HG03521 (cell line): Measurements from ENCODE around the gene FAF1.
"Not testable (repeated sequence)": the region's sequence is repeated elsewhere in the genome, so short reads cannot be mapped to it uniquely, and the experiment has no call there.

Experiments
- ATAC-seq: cut with Tn5 transposase; IDR thresholded peaks from one replicate; pipeline ENCODE4 v1.9.1; 2021; ENCODE audit warnings: mild to moderate bottlenecking, moderate library complexity; ENCODE audit not compliant: unreplicated experiment

Gene FAF1

DNA sequence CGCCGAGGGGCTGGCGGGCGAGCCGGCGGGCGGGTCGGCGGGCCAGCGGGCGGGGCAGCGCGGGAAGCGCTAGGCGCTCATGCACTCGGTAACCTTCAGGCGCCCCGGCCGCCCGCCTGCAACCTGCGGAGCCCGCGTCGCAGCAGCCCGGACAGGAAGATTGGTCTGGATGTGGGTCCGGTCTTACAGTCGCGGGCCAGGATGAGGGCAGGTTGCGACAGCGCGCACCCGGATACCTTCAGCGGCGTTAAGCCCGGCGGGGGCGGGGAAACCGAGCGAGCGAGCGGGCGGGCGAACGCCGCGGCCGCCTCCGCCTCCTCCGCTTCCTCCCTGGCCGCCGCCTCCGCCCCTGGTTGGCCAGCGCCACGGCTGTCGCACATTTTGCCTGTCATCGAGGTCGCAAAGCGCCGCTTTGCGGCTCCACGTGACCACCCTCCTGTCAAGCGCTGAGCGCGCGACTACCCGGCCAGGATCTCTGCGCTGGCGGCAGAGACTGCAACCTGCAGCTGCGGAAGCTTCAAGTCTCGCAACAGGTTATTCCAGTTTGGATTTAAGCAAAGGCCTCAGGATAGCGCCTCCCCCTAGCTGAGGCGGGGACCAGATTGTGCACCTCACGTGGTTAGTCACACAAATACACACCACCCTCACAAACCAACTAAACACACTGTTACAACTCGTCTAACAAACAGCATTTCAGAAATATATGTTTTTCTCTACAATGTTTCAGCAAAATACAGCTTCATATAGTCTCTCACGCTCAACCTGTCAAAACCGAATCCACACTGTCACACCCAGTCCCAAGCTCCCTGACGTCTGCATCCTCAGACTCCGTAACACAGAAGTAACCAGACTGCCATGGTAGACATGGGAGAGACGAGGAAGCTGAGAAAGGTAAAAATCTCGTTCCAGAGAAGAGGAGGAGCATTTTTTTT lies at the start of gene FAF1:
FAF1 (minus strand) TSS at position 355 of the 932 bp plus-strand sequence. CDS start 456 bp downstream, outside the sequence.
- peak; percentile 86 for ATAC-seq

DNA sequence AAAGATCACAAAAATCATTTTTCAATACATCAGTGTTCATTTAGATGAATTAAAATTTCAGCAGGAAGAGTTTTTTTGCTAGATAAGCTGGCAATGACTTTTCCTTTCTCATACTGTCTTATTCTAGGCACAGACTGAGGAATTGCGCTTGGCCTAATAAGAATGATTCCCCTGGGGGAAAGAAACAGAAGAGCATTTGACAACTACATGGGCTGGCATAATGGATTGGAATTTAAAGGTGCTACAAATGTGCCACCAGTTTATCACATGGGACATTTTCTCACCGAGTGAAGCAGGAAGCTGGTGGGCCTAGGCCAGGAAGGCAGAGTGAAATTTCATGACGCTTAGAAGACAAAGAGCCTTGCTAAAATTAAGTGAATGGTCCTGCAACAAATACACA lies 49.3 kb upstream of the FAF1 start:
- no peak for ATAC-seq

- not testable (repeated sequence) for ATAC-seq
Measured at GRCh38 chr1:51005549-51005948, 45.5 kb upstream of the FAF1 start.

- ATAC-seq = no peak
Measured at GRCh38 chr1:51002516-51002915, 42.4 kb upstream of the FAF1 start.

GRCh38 chr1:51000651-51001050 lies 40.6 kb upstream of the FAF1 start:
- no peak for ATAC-seq

DNA sequence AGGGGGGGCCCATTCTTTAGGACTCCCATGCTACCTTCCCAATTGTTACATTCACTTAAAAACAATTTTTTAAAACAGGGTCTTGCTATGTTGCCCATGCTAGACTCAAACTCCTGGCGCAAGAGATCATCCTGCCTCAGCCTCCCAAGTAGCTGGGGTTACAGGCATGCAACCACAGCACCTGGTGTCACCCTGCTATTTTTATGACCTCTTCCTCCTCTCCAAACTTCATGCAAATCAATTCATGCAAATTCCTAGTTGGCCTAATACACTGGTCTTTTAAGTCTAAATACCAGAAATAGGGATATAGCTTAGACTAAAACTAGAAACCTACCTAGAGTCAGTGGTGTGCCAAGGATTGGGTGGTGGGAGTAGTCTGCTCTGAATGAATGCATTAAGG lies 40.1 kb upstream of the FAF1 start:
- peak; percentile 37 for ATAC-seq

DNA sequence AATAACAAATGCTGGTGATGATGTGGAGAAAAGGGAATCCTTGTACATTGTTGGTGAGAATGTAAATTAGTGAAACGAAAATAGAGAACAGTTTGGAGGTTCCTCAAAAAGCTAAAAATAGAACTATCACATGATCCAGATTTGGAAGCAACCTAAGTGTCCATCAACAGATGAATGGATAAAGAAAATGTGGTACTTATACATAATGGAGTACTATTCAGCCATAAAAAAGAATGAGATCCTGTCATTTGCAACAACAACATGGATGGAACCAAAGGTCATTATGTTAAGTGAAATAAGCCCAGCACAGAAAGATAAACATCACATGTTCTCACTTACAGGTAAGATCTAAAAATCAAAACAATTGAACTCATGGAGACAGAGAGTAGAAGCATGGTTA lies 39.3 kb upstream of the FAF1 start:
- not testable (repeated sequence) for ATAC-seq

- ATAC-seq = no peak
Measured at GRCh38 chr1:50996083-50996482, 36.0 kb upstream of the FAF1 start.

GRCh38 chr1:50995651-50996050 lies 35.6 kb upstream of the FAF1 start:
- no peak for ATAC-seq

GRCh38 chr1:50994997-50995396 lies 34.9 kb upstream of the FAF1 start:
- no peak for ATAC-seq

- ATAC-seq = no peak
Measured at GRCh38 chr1:50993645-50994044, 33.6 kb upstream of the FAF1 start.

GRCh38 chr1:50992532-50993318 lies 32.7 kb upstream of the FAF1 start:
- no peak for ATAC-seq

DNA sequence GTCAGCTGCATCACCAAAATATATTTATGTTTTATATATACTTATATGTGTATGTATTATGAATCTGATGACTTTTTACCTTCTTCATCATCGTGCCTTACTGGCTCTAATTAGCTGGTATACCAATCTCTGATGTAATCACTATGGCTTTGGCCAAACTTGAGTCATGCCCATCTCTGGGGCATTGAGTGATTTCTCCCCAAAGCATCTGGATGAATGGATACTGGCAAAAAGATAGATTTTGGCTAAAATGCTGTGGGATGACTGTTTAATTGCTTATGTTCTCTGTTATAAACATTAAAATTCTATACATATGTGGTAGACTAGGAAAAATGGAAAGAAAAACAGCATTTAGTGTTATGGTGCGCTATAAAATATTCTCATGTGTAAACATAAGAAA lies 29.6 kb upstream of the FAF1 start:
- no peak for ATAC-seq

GRCh38 chr1:50986653-50987052 lies 26.6 kb upstream of the FAF1 start:
- no peak for ATAC-seq

DNA sequence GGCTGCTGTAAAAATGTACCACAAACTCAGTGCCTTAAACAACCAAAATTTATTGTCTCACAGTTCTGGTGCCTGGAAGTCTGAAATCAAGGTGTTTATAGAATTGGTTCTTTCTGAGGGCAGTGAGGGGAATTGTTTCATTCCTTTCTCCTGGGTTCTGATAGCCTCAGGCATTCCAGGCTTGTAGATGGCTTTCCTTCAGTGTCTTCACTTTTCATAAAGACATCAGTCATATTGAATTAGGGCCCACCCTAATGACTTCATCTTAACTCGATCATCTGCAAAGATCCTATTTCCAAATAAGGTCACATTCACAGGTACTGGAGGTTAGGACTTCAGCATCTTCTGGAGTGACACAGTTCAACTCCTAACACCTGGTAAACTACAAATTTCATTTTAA lies 25.0 kb upstream of the FAF1 start:
- no peak for ATAC-seq

- no peak for ATAC-seq
Measured at GRCh38 chr1:50983219-50983802, 23.2 kb upstream of the FAF1 start.

DNA sequence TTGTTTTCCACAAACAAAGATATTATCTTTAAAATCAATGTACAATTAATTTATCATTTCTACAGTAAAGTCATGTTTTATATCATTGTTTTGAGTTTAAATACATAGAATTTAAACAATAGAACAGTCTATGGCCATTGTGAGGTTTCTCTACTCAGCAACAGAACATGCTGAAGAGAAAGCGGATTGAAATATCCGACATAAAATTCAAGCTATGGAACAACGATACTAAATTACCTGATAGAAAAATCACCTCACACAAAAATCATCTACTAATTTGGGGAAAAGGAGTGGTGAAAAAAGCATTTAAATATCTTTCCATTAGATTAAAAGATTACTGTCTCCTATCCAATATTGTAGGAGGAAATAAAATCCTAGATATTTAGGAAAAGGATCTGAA lies 22.5 kb upstream of the FAF1 start:
- no peak for ATAC-seq

GRCh38 chr1:50981741-50982140 lies 21.7 kb upstream of the FAF1 start:
- no peak for ATAC-seq

DNA sequence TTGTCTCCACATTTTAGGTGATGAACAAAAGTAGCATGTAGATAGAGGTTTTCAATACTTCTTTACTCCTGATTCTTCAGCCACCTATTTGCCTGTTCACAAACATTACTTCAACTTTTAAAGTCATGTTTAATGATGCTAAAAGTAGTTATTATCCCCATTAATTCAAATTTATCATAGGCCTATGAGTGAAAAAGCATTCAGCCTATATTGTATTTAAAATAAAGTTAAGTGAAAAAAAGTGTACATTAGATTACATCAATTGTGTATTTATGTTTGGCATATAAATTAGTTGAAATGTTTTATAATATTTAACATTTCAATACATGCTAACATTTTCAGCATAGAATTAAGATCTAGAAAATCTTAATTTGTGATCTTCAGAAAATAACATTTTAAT lies 20.4 kb upstream of the FAF1 start:
- no peak for ATAC-seq

GRCh38 chr1:50979937-50980336 lies 19.9 kb upstream of the FAF1 start:
- ATAC-seq = no peak
